Ovary (tissue), 9 donors: ENCODE measurements around the gene ABL1. TPM values are rescaled to one million over a fixed set of nuclear protein-coding genes. Genes with fewer than 3 reads are reported as not detected.

Experiments
- DNase-seq, 5 donors: peaks; one replicate each; pipeline ENCODE4 v3.0.0-alpha.2; 2019 to 2020
- H3K27ac ChIP-seq, 2 donors: fragments of 200-600 bp; one replicate each; pipeline versions ENCODE4 v1.5.1 to v1.8.0; 2019 to 2022
- H3K27me3 ChIP-seq: fragments of 200-600 bp; one replicate; pipeline ENCODE4 v1.8.0; 2022
- H3K36me3 ChIP-seq: fragments of 200-600 bp; sonication (generic); one replicate; pipeline ENCODE4 v1.5.1; 2019
- H3K4me1 ChIP-seq: one replicate; pipeline ENCODE4 v1.8.1; 2013; ENCODE audit warnings: mild to moderate bottlenecking, moderate library complexity; ENCODE audit not compliant: insufficient read depth
- H3K4me3 ChIP-seq: fragments of 200-600 bp; sonication (generic); one replicate; pipeline ENCODE4 v1.5.1; 2017
- H3K9me3 ChIP-seq, 2 donors: fragments of 200-600 bp in 1 of 2; sonication (generic) in 1 of 2; one replicate each; pipeline versions ENCODE4 v1.5.1 to v1.8.1; 2013 to 2019; ENCODE audit warnings: mild to moderate bottlenecking in 1 of 2, moderate library complexity in 1 of 2
- CTCF ChIP-seq, 3 donors: fragments of 450-650 bp in 2 of 3; fragments of 200-600 bp in 1 of 3; IDR thresholded peaks; one replicate each; pipeline versions ENCODE4 v1.5.1 to v1.8.0; 2016 to 2022; ENCODE audit warnings: antibody characterized with exemption in 3 of 3, mild to moderate bottlenecking in 1 of 3
- EP300 ChIP-seq: sonication (generic); formaldehyde crosslinking; IDR thresholded peaks from one replicate; pipeline ENCODE4 v1.6.1; 2017; ENCODE audit warnings: antibody characterized with exemption
- POLR2A ChIP-seq: fragments of 450-650 bp; IDR thresholded peaks from one replicate; pipeline ENCODE4 v1.6.1; 2017; ENCODE audit warnings: antibody characterized with exemption, mild to moderate bottlenecking, moderate library complexity
- WGBS, 3 donors: extraction: QIAGEN DNeasy Blood & Tissue Kit in 1 of 3; methylation state at CpG; one replicate each; pipeline versions ENCODE4 v1.1.5 to v1.1.7; 2013 to 2017; 5-methylcytosine and 5-hydroxymethylcytosine counted together
- intact Hi-C, 4 donors: fragments of 100-400 bp; cut with DNase I; formaldehyde crosslinking; loops; one replicate each; pipeline versions ENCODE4 v1.11.0 to v1.15.1; 2022 to 2023
- polyA plus RNA-seq, 2 donors: library from polyadenylated mRNA; stranded (reverse); fragments of 200-250 nt in 1 of 2; fragments of 350-450 nt in 1 of 2; fragmentation: Illumina TruSeq in 1 of 2; extraction: RNeasy Lipid Tissue Mini Kit (QIAGEN cat#74804) in 1 of 2; gene quantifications; one replicate each; pipeline ENCODE4 v1.2.3, GENCODE V29; 2013 to 2014
- total RNA-seq, 7 donors: library from RNA; depleted of rRNA in 2 of 7; stranded (reverse); fragments of >200 nt in 2 of 7; fragmentation: NEBNext Ultra II Directional in 3 of 7; extraction: Animal tissue kit (Norgen Biotek cat#: 25700) in 3 of 7; gene quantifications; one replicate each; pipeline versions ENCODE4 v1.1.0 to v1.2.4, GENCODE V29; 2016 to 2023
- donor health status: DM: no; HTN: no; CAD: no; lungs with moderate emphysema.
- donor health status: DM: no; HTN: no; CAD: no.
- donor health status: Bipolar disorder and iron deficiency.
- donor health status: DM: yes; HTN: yes; CAD: no.
- donor health status: DM: no; HTN: no; CAD: no.
- donor health status: DM: yes; HTN: yes; CAD: no.

Gene ABL1
- total and polyA plus RNA-seq, 9 donors: 39.4 to 112 (median 75.1) TPM

- peaks cover 7% of the 10 kb centered on the region for H3K4me1 ChIP-seq
- 73 to 75% (median 75%) methylated on average over 8 of the region's 8 CpGs for whole genome bisulfite sequencing, 3 donors
- no peak overlapping the region for H3K27ac ChIP-seq
- H3K4me3 ChIP-seq: no peak overlapping the region
- no peak for DNase-seq
- intact Hi-C loops: no loop called here
- H3K27me3 ChIP-seq: no peaks in the 10 kb centered on the region
- TF ChIP-seq EP300 (no peak), CTCF (IDR thresholded peaks at IDR 0.05) (no peak), POLR2A (no peak)
- H3K36me3 ChIP-seq: no peaks in the 10 kb centered on the region
- no peaks in the 10 kb centered on the region for H3K9me3 ChIP-seq
These were observed 21.4 kb downstream of the ABL1 start for GRCh38 chr9:130856474-130856873.

GRCh38 chr9:130857864-130858738, 23.0 kb downstream of the ABL1 start:
- Histone ChIP-seq H3K27me3 (no peaks in the 10 kb centered on the region), H3K4me3 (no peak overlapping the region), H3K27ac (peak overlapping the region in 1 of 2 donors; percentile 15), H3K36me3 (no peaks in the 10 kb centered on the region), H3K9me3 (no peaks in the 10 kb centered on the region), H3K4me1 (peaks cover 7% of the 10 kb centered on the region)
- DNase-seq: peak in 3 of 5 donors; percentile 63 to 69 (median 66)
- intact Hi-C loops: no loop called here
- TF ChIP-seq CTCF (IDR thresholded peaks at IDR 0.05) (no peak), POLR2A (no peak), EP300 (no peak)
- WGBS, 3 donors: 33 to 45% (median 39%) methylated on average over 22 of the region's 22 CpGs

- H3K36me3 ChIP-seq: no peaks in the 10 kb centered on the region
- no peak overlapping the region for H3K4me3 ChIP-seq
- intact Hi-C loops: no loop called here
- 70 to 76% (median 72%) methylated on average over 20 of the region's 20 CpGs for WGBS, 3 donors
- H3K9me3 ChIP-seq: no peaks in the 10 kb centered on the region
- no peak overlapping the region for H3K27ac ChIP-seq
- TF ChIP-seq EP300 (no peak), CTCF (IDR thresholded peaks at IDR 0.05) (no peak), POLR2A (no peak)
- no peak for DNase-seq
- no peaks in the 10 kb centered on the region for H3K27me3 ChIP-seq
- peaks cover 5% of the 10 kb centered on the region for H3K4me1 ChIP-seq
These were observed 24.0 kb downstream of the ABL1 start for GRCh38 chr9:130858739-130859705.
